ENCODE data around the gene SPTB. TPM values are rescaled to one million over a fixed set of nuclear protein-coding genes. Genes with fewer than 3 reads are reported as not detected.

SPTB gene
- total RNA-seq, 1 experiment from 2014 or later, result 0.13 TPM

- CTCF ChIA-PET, result no interaction called here
- TF ChIP-seq SIN3A (IDR thresholded peaks at IDR 0.05; ENCODE audit: borderline replicate concordance, insufficient read depth, low read depth, low read length) (no peak), POLR2AphosphoS5 (IDR thresholded peaks at IDR 0.05; ENCODE audit: low read depth, low read length) (no peak), TCF7L2 (IDR thresholded peaks at IDR 0.05; ENCODE audit: low read depth, low read length) (no peak), REST (IDR thresholded peaks at IDR 0.05; ENCODE audit: insufficient read depth in 1 of 2, low read depth in 2 of 2, low read length in 1 of 2) (no peak)
- TF ChIP-seq, protein P1, sequence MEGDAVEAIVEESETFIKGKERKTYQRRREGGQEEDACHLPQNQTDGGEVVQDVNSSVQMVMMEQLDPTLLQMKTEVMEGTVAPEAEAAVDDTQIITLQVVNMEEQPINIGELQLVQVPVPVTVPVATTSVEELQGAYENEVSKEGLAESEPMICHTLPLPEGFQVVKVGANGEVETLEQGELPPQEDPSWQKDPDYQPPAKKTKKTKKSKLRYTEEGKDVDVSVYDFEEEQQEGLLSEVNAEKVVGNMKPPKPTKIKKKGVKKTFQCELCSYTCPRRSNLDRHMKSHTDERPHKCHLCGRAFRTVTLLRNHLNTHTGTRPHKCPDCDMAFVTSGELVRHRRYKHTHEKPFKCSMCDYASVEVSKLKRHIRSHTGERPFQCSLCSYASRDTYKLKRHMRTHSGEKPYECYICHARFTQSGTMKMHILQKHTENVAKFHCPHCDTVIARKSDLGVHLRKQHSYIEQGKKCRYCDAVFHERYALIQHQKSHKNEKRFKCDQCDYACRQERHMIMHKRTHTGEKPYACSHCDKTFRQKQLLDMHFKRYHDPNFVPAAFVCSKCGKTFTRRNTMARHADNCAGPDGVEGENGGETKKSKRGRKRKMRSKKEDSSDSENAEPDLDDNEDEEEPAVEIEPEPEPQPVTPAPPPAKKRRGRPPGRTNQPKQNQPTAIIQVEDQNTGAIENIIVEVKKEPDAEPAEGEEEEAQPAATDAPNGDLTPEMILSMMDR (IDR thresholded peaks at IDR 0.05), result no peak
- DNase-seq (ENCODE audit: low read depth, low spot score), result no peak
- BruUV-seq (replicated peaks), result no TSS peak
- Histone ChIP-seq H3K4me3 (ENCODE audit: low read depth in 2 of 2, low read length in 2 of 2) (no peak overlapping the region), H3K9me3 (ENCODE audit: control insufficient read depth, insufficient read depth, low read depth, low read length) (no peaks in the 10 kb centered on the region), H3K27ac (ENCODE audit: low read length) (no peak overlapping the region), H3K4me1 (ENCODE audit: control insufficient read depth, insufficient read depth, low read length) (peaks cover 3% of the 10 kb centered on the region; the same call in 1 of the 2 replicates), H3K27me3 (ENCODE audit: control insufficient read depth, insufficient read depth, low read length) (peaks cover 4% of the 10 kb centered on the region), H3K36me3 (ENCODE audit: control insufficient read depth, insufficient read depth, low read length) (no peaks in the 10 kb centered on the region)
- in situ Hi-C loops (cut with HindIII; ENCODE audit: low pct_unique_long_range_greater_than_20kb, low sequenced_read_pairs), result no loop called here
- POLR2A ChIA-PET, result no interaction called here
- no peak for ATAC-seq
- intact Hi-C loops (cut with micrococcal nuclease; ENCODE audit: unreplicated experiment), result no loop called here
Observed at GRCh38 chr14:64838656-64839055, 41.1 kb downstream of the SPTB start.

DNA sequence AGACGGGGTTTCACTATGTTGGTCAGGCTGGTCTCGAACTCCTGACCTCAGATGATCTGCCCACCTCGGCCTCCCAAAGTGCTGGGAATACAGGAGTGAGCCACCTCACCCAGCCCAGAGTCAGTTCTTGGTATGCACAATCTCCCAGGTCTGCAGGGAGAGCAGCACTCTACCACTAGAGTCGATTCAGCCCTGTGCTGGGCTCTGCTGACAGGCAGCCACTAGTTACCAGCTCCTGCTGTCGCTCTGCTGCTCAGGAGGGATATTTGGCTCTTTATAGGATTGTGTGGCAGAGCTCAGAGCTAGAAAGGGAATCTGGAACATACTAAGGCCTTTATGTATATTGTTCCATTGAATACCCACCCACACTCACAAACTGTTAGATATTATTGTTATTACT, 44.3 kb downstream of the SPTB start:
- CTCF ChIA-PET, result interaction anchor here (0.5 kb wide), 1 partner anchor 55 kb away, joined by 5 read pairs; no protein-coding TSS in a partner anchor
- no TSS peak for BruUV-seq (replicated peaks)
- ATAC-seq (no peak), DNase-seq (ENCODE audit: low read depth, low spot score) (no peak)
- intact Hi-C loops (cut with micrococcal nuclease; ENCODE audit: unreplicated experiment), result no loop called here
- no peaks in the 10 kb centered on the region for H3K4me1 ChIP-seq (ENCODE audit: control insufficient read depth, insufficient read depth, low read length)
- POLR2A ChIA-PET, result no interaction called here
- no peaks in the 10 kb centered on the region for H3K36me3 ChIP-seq (ENCODE audit: control insufficient read depth, insufficient read depth, low read length)
- no peak overlapping the region for H3K27ac ChIP-seq (ENCODE audit: low read length)
- H3K9me3 ChIP-seq (ENCODE audit: control insufficient read depth, insufficient read depth, low read depth, low read length), result no peaks in the 10 kb centered on the region
- H3K27me3 ChIP-seq (ENCODE audit: control insufficient read depth, insufficient read depth, low read length), result peaks cover 2% of the 10 kb centered on the region; the same call in 1 of the 2 replicates
- no peak overlapping the region for H3K4me3 ChIP-seq (ENCODE audit: low read depth in 2 of 2, low read length in 2 of 2)
- TF ChIP-seq, protein P1 (IDR thresholded peaks at IDR 0.05), result no peak
- TF ChIP-seq POLR2AphosphoS5 (IDR thresholded peaks at IDR 0.05; ENCODE audit: low read depth, low read length) (no peak), REST (IDR thresholded peaks at IDR 0.05; ENCODE audit: insufficient read depth in 1 of 2, low read depth in 2 of 2, low read length in 1 of 2) (no peak), TCF7L2 (IDR thresholded peaks at IDR 0.05; ENCODE audit: low read depth, low read length) (no peak), SIN3A (IDR thresholded peaks at IDR 0.05; ENCODE audit: borderline replicate concordance, insufficient read depth, low read depth, low read length) (no peak)
- in situ Hi-C loops (cut with HindIII; ENCODE audit: low pct_unique_long_range_greater_than_20kb, low sequenced_read_pairs), result no loop called here
